Measurements from ENCODE around the gene PFN1.

The PFN1 gene

GRCh38 chr17:4948166-4948930, at the start of gene PFN1:
Gene PFN1 (minus strand): TSS chr17:4948530. CDS start chr17:4948394, 136 bp downstream.
- DNase-seq, result peak; percentile 73

GRCh38 chr17:4997302-4998026, 49.1 kb upstream of the PFN1 start, which contains the start of the genes INCA1 and KIF1C:
Gene INCA1 (minus strand): TSS chr17:4997522. CDS start chr17:4994437, 3,085 bp downstream.
Gene KIF1C (plus strand): TSS chr17:4997950. CDS start chr17:5000247, 2,297 bp downstream.
- peak; percentile 75 for DNase-seq

- no peak for DNase-seq
Measured at GRCh38 chr17:4994081-4994595, 45.8 kb upstream of the PFN1 start.

- DNase-seq, result no peak
Measured at GRCh38 chr17:4987767-4988567, 39.6 kb upstream of the PFN1 start.

- peak; percentile 38 for DNase-seq
Measured at GRCh38 chr17:4986951-4987766, 38.8 kb upstream of the PFN1 start, which contains the start of gene CAMTA2. Gene CAMTA2 (minus strand): TSS chr17:4987675. CDS start chr17:4986222, 1,453 bp downstream.

GRCh38 chr17:4986403-4986802, 38.1 kb upstream of the PFN1 start:
- DNase-seq, result no peak

- DNase-seq, result no peak
Measured at GRCh38 chr17:4982305-4982704, 34.0 kb upstream of the PFN1 start.

- peak; percentile 28 for DNase-seq
Measured at GRCh38 chr17:4980644-4981216, 32.4 kb upstream of the PFN1 start.

GRCh38 chr17:4978726-4979125, 30.4 kb upstream of the PFN1 start:
- DNase-seq, result no peak

- no peak for DNase-seq
Measured at GRCh38 chr17:4974115-4974670, 25.9 kb upstream of the PFN1 start.

- no peak for DNase-seq
Measured at GRCh38 chr17:4973256-4974114, 25.2 kb upstream of the PFN1 start.

GRCh38 chr17:4972752-4973151, 24.4 kb upstream of the PFN1 start:
- no peak for DNase-seq

GRCh38 chr17:4972322-4972721, 24.0 kb upstream of the PFN1 start:
- DNase-seq, result no peak

GRCh38 chr17:4971826-4972225, 23.5 kb upstream of the PFN1 start:
- DNase-seq, result no peak

- DNase-seq, result no peak
Measured at GRCh38 chr17:4970273-4970672, 21.9 kb upstream of the PFN1 start.

- DNase-seq, result no peak
Measured at GRCh38 chr17:4969551-4970173, 21.3 kb upstream of the PFN1 start.

GRCh38 chr17:4969047-4969550, 20.8 kb upstream of the PFN1 start:
- DNase-seq, result no peak

- DNase-seq, result no peak
Measured at GRCh38 chr17:4968486-4969046, 20.2 kb upstream of the PFN1 start.
